Measurements from ENCODE around the gene PBX2.
"Not testable (repeated sequence)": the region's sequence is repeated elsewhere in the genome, so short reads cannot be mapped to it uniquely, and the experiment has no call there.

The PBX2 gene

DNA sequence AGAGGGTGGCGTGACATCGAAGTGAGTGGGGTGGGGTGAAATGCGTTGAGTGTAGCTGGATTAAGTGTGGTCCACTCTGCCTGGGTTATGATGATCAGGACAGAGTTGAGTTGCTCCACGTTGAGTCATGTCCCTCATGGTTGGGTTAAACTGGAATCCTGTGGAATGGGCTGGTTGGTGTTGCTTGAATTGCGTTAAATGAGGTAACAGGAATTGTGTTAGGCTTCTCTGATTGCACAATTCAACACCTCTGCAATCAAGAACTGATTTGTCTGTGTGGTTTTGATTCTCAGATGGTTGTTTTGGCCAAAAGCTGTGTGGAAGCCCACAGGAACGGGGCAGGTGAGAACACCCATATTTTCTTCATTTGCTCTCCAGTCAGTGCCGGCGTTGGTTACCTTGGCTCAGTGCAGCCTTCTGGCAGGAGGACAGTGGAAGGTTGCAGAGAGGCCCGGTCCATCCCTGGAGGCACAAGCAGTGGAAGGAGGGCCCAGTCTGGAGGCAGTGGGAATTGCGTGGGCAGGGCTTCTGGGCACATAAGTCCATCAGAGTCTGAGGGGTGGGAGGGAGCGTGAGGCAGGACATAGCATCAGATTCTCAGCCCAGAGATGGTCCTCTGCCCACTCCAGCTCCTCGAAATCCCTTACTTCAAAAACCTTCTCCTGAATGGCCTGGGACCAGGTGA is 22.2 kb upstream of the PBX2 start:
- Mint-ChIP-seq H3K4me3 (no peak overlapping the region), H3K9me3 (no peaks in the 10 kb centered on the region), H3K27me3 (no peaks in the 10 kb centered on the region), H3K27ac (no peak overlapping the region), H3K36me3 (ENCODE audit: low read depth) (no peaks in the 10 kb centered on the region), H3K4me1 (ENCODE audit: low read depth) (no peaks in the 10 kb centered on the region)

DNA sequence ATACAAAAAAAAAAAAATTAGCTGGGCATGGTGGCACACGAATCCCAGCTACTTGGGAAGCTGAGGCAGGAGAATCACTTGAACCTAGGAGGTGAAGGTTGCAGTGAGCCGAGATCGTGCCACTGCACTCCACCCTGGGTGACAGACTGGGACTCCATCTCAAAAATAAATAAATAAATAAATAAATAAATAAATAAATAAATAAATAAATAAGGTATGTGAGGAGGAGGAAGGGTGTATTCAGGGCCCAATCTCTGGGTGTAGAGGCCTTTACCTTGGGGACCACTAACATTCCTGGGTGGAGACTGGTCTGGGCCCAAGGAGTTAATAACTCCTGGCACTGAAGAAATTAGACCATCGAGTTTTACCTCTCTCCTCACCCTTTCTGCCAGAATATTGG is 21.4 kb upstream of the PBX2 start:
- not testable (repeated sequence) for H3K36me3 Mint-ChIP-seq (ENCODE audit: low read depth); H3K4me1 Mint-ChIP-seq (ENCODE audit: low read depth); H3K9me3 Mint-ChIP-seq; H3K27me3 Mint-ChIP-seq; H3K4me3 Mint-ChIP-seq; H3K27ac Mint-ChIP-seq

GRCh38 chr6:32210191-32210601 is 20.2 kb upstream of the PBX2 start:
- H3K4me1 Mint-ChIP-seq (ENCODE audit: low read depth), result no peaks in the 10 kb centered on the region
- H3K27me3 Mint-ChIP-seq, result no peaks in the 10 kb centered on the region
- no peak overlapping the region for H3K27ac Mint-ChIP-seq
- H3K4me3 Mint-ChIP-seq, result no peak overlapping the region
- H3K9me3 Mint-ChIP-seq, result no peaks in the 10 kb centered on the region
- H3K36me3 Mint-ChIP-seq (ENCODE audit: low read depth), result no peaks in the 10 kb centered on the region

GRCh38 chr6:32208996-32209395 is 19.0 kb upstream of the PBX2 start:
- Mint-ChIP-seq H3K4me3 (no peak overlapping the region), H3K27ac (no peak overlapping the region), H3K27me3 (no peaks in the 10 kb centered on the region)

GRCh38 chr6:32204268-32204715 is 14.3 kb upstream of the PBX2 start:
- no peak overlapping the region for H3K27ac Mint-ChIP-seq
- no peaks in the 10 kb centered on the region for H3K27me3 Mint-ChIP-seq
- no peaks in the 10 kb centered on the region for H3K9me3 Mint-ChIP-seq
- no peaks in the 10 kb centered on the region for H3K4me1 Mint-ChIP-seq (ENCODE audit: low read depth)
- no peaks in the 10 kb centered on the region for H3K36me3 Mint-ChIP-seq (ENCODE audit: low read depth)
- no peak overlapping the region for H3K4me3 Mint-ChIP-seq

More at GRCh38 chr6:32208996-32209395, 19.0 kb upstream of the PBX2 start:
- no peaks in the 10 kb centered on the region for H3K36me3 Mint-ChIP-seq (ENCODE audit: low read depth)
- no peaks in the 10 kb centered on the region for H3K4me1 Mint-ChIP-seq (ENCODE audit: low read depth)
- H3K9me3 Mint-ChIP-seq, result no peaks in the 10 kb centered on the region

DNA sequence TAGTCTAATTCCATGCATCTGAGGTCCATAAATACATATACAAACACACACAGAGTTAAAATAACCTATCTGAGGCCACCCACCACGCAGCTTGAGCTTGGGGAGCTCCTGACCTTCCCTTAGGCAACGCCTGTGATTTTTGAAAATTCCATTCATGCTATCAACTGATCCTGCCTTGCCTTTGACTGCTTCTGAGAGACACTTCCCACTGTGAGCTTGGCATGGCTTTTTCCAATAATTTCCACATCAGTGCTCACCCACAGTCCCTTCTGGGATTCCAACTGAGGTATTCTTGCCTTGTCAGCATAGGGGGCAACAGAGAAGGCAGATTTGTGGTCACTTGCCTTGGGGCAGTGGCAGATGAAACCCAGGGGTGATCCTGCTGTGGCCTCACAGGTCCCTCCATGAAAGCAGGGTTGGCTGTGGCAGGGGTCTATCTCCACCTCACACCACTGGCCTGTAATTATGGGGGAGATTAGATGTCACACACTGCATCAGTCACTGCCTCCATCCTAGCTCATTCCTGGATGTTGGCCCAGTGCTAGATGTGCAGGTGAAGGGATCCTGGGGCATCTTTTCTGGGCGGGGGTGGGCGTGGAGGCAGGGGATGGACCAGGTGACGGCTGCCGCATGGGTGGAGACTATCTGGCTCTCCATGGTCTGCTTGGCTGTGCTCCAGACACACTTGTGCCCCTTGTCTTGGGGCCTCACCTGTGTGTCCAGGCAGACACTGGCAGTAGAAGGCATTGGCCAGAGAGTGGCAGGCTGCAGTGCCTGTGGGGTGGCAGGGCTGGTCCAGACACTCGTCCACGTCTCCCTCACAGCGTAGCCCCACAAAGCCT is 13.6 kb upstream of the PBX2 start:
- Mint-ChIP-seq H3K9me3 (no peaks in the 10 kb centered on the region), H3K4me1 (ENCODE audit: low read depth) (no peaks in the 10 kb centered on the region), H3K4me3 (no peak overlapping the region), H3K36me3 (ENCODE audit: low read depth) (no peaks in the 10 kb centered on the region), H3K27me3 (no peaks in the 10 kb centered on the region), H3K27ac (no peak overlapping the region)

DNA sequence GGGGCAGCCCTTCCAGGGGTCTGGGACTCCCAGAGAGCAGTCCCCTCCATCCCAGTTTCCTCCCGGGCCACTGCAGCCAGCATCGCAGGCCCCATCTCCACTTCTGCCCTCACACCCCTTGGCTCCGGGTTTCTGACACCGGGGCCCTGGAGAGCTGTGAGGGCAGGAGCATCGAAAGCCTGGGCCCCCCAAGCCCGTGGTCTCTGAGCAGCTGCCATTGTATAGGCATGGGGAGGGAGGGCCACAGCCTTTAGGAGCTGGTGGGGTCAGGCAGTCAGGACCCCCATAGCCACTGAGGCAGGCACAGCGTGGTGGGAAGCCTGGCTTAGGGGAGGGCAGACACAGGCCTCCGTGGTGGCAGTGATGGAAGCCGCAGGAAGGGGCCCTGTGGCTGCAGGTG is 12.2 kb upstream of the PBX2 start:
- H3K4me3 Mint-ChIP-seq, result no peak overlapping the region
- no peaks in the 10 kb centered on the region for H3K27me3 Mint-ChIP-seq
- no peaks in the 10 kb centered on the region for H3K36me3 Mint-ChIP-seq (ENCODE audit: low read depth)
- H3K4me1 Mint-ChIP-seq (ENCODE audit: low read depth), result peaks cover under 1% of the 10 kb centered on the region
- H3K27ac Mint-ChIP-seq, result no peak overlapping the region
- no peaks in the 10 kb centered on the region for H3K9me3 Mint-ChIP-seq

- Mint-ChIP-seq H3K4me1 (ENCODE audit: low read depth) (peaks cover 10% of the 10 kb centered on the region), H3K36me3 (ENCODE audit: low read depth) (no peaks in the 10 kb centered on the region), H3K4me3 (no peak overlapping the region), H3K9me3 (no peaks in the 10 kb centered on the region), H3K27ac (no peak overlapping the region), H3K27me3 (no peaks in the 10 kb centered on the region)
Measured at GRCh38 chr6:32200711-32201475, 10.9 kb upstream of the PBX2 start.

DNA sequence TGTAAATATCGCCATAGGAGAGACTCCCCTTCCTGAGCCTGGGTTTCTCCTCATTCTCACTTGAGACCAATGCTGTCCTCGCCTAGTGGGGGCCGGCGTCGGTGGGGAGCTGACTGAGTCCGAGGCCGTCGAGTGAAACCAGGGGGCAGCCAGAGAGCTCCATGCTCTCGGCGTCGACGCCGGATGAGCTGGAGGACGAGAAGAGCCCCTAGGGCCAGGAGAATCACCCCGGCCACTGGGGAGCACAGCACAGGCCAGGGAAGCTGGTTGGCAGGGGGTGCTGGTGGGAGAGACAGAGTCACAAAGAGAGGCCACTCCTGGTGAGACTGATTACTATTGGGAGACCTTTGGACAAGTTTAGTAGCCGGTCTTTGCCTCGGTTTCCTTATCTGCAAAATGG is 8.9 kb upstream of the PBX2 start:
- no peak overlapping the region for H3K27ac Mint-ChIP-seq
- H3K9me3 Mint-ChIP-seq, result no peaks in the 10 kb centered on the region
- H3K36me3 Mint-ChIP-seq (ENCODE audit: low read depth), result no peaks in the 10 kb centered on the region
- H3K27me3 Mint-ChIP-seq, result no peaks in the 10 kb centered on the region
- H3K4me1 Mint-ChIP-seq (ENCODE audit: low read depth), result peaks cover 26% of the 10 kb centered on the region
- H3K4me3 Mint-ChIP-seq, result no peak overlapping the region

- Mint-ChIP-seq H3K4me1 (ENCODE audit: low read depth) (peaks cover 31% of the 10 kb centered on the region), H3K36me3 (ENCODE audit: low read depth) (no peaks in the 10 kb centered on the region), H3K27me3 (no peaks in the 10 kb centered on the region), H3K4me3 (no peak overlapping the region), H3K9me3 (no peaks in the 10 kb centered on the region), H3K27ac (no peak overlapping the region)
Measured at GRCh38 chr6:32198345-32198696, 8.3 kb upstream of the PBX2 start.

- Mint-ChIP-seq H3K4me1 (ENCODE audit: low read depth) (peaks cover 40% of the 10 kb centered on the region), H3K27me3 (no peaks in the 10 kb centered on the region), H3K27ac (peak overlapping the region; percentile 98), H3K36me3 (ENCODE audit: low read depth) (no peaks in the 10 kb centered on the region), H3K9me3 (no peaks in the 10 kb centered on the region), H3K4me3 (peak overlapping the region; percentile 95)
Measured at GRCh38 chr6:32196682-32197616, 6.9 kb upstream of the PBX2 start.

- Mint-ChIP-seq H3K27me3 (no peaks in the 10 kb centered on the region), H3K27ac (peak overlapping the region; percentile 98), H3K4me1 (ENCODE audit: low read depth) (peaks cover 48% of the 10 kb centered on the region), H3K9me3 (no peaks in the 10 kb centered on the region), H3K36me3 (ENCODE audit: low read depth) (no peaks in the 10 kb centered on the region), H3K4me3 (peak overlapping the region; percentile 95)
Measured at GRCh38 chr6:32195902-32196681, 6.1 kb upstream of the PBX2 start.

- no peaks in the 10 kb centered on the region for H3K9me3 Mint-ChIP-seq
- peaks cover 51% of the 10 kb centered on the region for H3K4me1 Mint-ChIP-seq (ENCODE audit: low read depth)
- no peaks in the 10 kb centered on the region for H3K36me3 Mint-ChIP-seq (ENCODE audit: low read depth)
- H3K4me3 Mint-ChIP-seq, result peak overlapping the region; percentile 95
- H3K27ac Mint-ChIP-seq, result peak overlapping the region; percentile 98
- H3K27me3 Mint-ChIP-seq, result no peaks in the 10 kb centered on the region
Measured at GRCh38 chr6:32195652-32195901, 5.6 kb upstream of the PBX2 start.
